Activated T-helper 1 cell treated with anti-CD3 and anti-CD28 coated beads, Interleukin-12 subunit alpha, Interleukin-12 subunit beta, Interleukin-2, Interleukin-4 antibody, amounts not matched to agents 30 ng/mL and 10 ng/mL and 1 ng/mL, durations not matched to agents 14 hours and 24 hours and 36 hours (primary cell): Measurements from ENCODE around the gene MYORG. TPM values are rescaled to one million over a fixed set of nuclear protein-coding genes. Genes with fewer than 3 reads are reported as not detected.

ENCODE experiments used
- total RNA-seq: library from RNA; stranded (reverse); gene quantifications from 2 replicates; pipeline ENCODE4 v1.2.3, GENCODE V29; 2022

The MYORG gene
- total RNA-seq, 1 donor from 2014 or later: 1.9 TPM

Other genes with a start within 250 kb of the MYORG start
- 30.0 and 33.4 TPM in 2 replicates for gene UBAP1, start 197.9 kb downstream of the MYORG start, total RNA-seq
- 5.8 and 6.1 TPM in 2 replicates for gene KIF24, start 47.6 kb downstream of the MYORG start, total RNA-seq
- gene NUDT2, start 47.3 kb downstream of the MYORG start, total RNA-seq: 31.0 TPM in 2 replicates
- 14.7 and 16.5 TPM in 2 replicates for gene FAM219A, start 81.7 kb upstream of the MYORG start, total RNA-seq
- gene DNAI1, start 81.9 kb upstream of the MYORG start, total RNA-seq: not detected in 2 replicates
- gene ENHO, start 146.1 kb upstream of the MYORG start, total RNA-seq: not detected in 2 replicates
- gene CNTFR, start 212.8 kb upstream of the MYORG start, total RNA-seq: not detected in 2 replicates
- 37.5 and 40.2 TPM in 2 replicates for gene RPP25L, start 235.2 kb upstream of the MYORG start, total RNA-seq
- 59.3 and 62.2 TPM in 2 replicates for gene DCTN3, start 243.6 kb upstream of the MYORG start, total RNA-seq